ENCODE results near the gene POMGNT1. TPM values are rescaled to one million over a fixed set of nuclear protein-coding genes. Genes with fewer than 3 reads are reported as not detected.

The POMGNT1 gene
- polyA plus RNA-seq, 2 of the 4 experiments (the other 2 are of a cell fraction) = 33.1 to 33.5 TPM

- no peak for TF ChIP-seq ELK1 (IDR thresholded peaks at IDR 0.05; ENCODE audit: low read depth, low read length)
These were observed 1.6 kb downstream of the POMGNT1 start (continued) for GRCh38 chr1:46196609-46197008.

GRCh38 chr1:46194641-46195193 lies 3.5 kb downstream of the POMGNT1 start:
- ChIA-PET POLR2A (interaction anchor here (0.8 kb wide), 1 partner anchor 11 kb away, joined by 3 read pairs; no protein-coding TSS in a partner anchor), CTCF (interaction anchor here (1.3 to 3.8 kb wide), 4 partner anchors 12 to 50 kb away, joined by 4 to 9 read pairs (median 5); no protein-coding TSS in a partner anchor)
- no peak overlapping the region for H3K4me2 ChIP-seq
- no peak for FAIRE-seq
- H3K9me3 ChIP-seq = no peaks in the 10 kb centered on the region
- H3K27ac ChIP-seq = no peak overlapping the region
- TF ChIP-seq CTCF (IDR thresholded peaks at IDR 0.05) (no peak), HDAC2 (IDR thresholded peaks at IDR 0.05) (no peak), NPAS2 (CRISPR knock-in tag; IDR thresholded peaks at IDR 0.05; ENCODE audit: borderline replicate concordance) (no peak)
- no peak for DNase-seq (ENCODE audit: low read depth in 1 of 2, low spot score in 1 of 2)
- peaks cover 9% of the 10 kb centered on the region; the same call in 1 of the 3 replicates for H3K4me1 ChIP-seq
- H3K4me3 ChIP-seq = no peak overlapping the region
- WGBS (ENCODE audit: missing lambda C conversion rate) = 82% methylated on average over 5 of the region's 5 CpGs
- ATAC-seq = no peak

GRCh38 chr1:46193984-46194570 lies 4.2 kb downstream of the POMGNT1 start:
- FAIRE-seq = no peak
- H3K4me1 ChIP-seq = peaks cover 9% of the 10 kb centered on the region; the same call in 1 of the 3 replicates
- CTCF ChIA-PET = interaction anchor here (1.3 to 3.8 kb wide), 3 partner anchors 13 to 51 kb away, joined by 4 to 9 read pairs (median 4); no protein-coding TSS in a partner anchor
- ATAC-seq = no peak
- no peaks in the 10 kb centered on the region for H3K9me3 ChIP-seq
- H3K4me3 ChIP-seq = no peak overlapping the region
- no peak for DNase-seq (ENCODE audit: low read depth in 1 of 2, low spot score in 1 of 2)
- TF ChIP-seq SMC3 (IDR thresholded peaks at IDR 0.05) (no peak), FOSL2 (IDR thresholded peaks at IDR 0.05) (no peak), FOSL2 (CRISPR knock-in tag; IDR thresholded peaks at IDR 0.05) (no peak), ZC3H11A (IDR thresholded peaks at IDR 0.05) (no peak), JUN (IDR thresholded peaks at IDR 0.05) (no peak), ELK1 (IDR thresholded peaks at IDR 0.05; ENCODE audit: low read depth, low read length) (no peak), JUNB (IDR thresholded peaks at IDR 0.05) (no peak), FOXS1 (CRISPR knock-in tag; IDR thresholded peaks at IDR 0.05) (no peak), ESRRA (IDR thresholded peaks at IDR 0.05; ENCODE audit: borderline replicate concordance, low read length) (no peak)
- POLR2A ChIA-PET = interaction anchor here (0.5 kb wide), 1 partner anchor 38 kb away, joined by 4 read pairs; no protein-coding TSS in a partner anchor
- 97% methylated on average over 7 of the region's 9 CpGs for WGBS (ENCODE audit: missing lambda C conversion rate)
- H3K4me2 ChIP-seq = no peak overlapping the region
- H3K27ac ChIP-seq = no peak overlapping the region

GRCh38 chr1:46193285-46193684 lies 4.9 kb downstream of the POMGNT1 start:
- no peak for FAIRE-seq
- no peaks in the 10 kb centered on the region for H3K9me3 ChIP-seq
- H3K4me2 ChIP-seq = no peak overlapping the region
- H3K4me3 ChIP-seq = no peak overlapping the region
- TF ChIP-seq BCL3 (IDR thresholded peaks at IDR 0.05) = no peak
- no peak for ATAC-seq
- POLR2A ChIA-PET = interaction anchor here (0.5 kb wide), 1 partner anchor 37 kb away, joined by 4 read pairs; no protein-coding TSS in a partner anchor
- H3K4me1 ChIP-seq = peaks cover 9% of the 10 kb centered on the region; the same call in 1 of the 3 replicates
- CTCF ChIA-PET = interaction anchor here (3.8 kb wide), 1 partner anchor 30 kb away, joined by 9 read pairs; no protein-coding TSS in a partner anchor
- H3K27ac ChIP-seq = no peak overlapping the region
- 92% methylated on average over 7 of the region's 7 CpGs for WGBS (ENCODE audit: missing lambda C conversion rate)
- DNase-seq (ENCODE audit: low read depth in 1 of 2, low spot score in 1 of 2) = no peak
